ENCODE results near the gene BSN. TPM values are rescaled to one million over a fixed set of nuclear protein-coding genes. Genes with fewer than 3 reads are reported as not detected.

BSN gene
- total and polyA plus RNA-seq, 8 donors = 0.56 to 1.6 (median 0.97) TPM

GRCh38 chr3:49665822-49666519 lies 111.7 kb downstream of the BSN start:
- FAIRE-seq (no peak), ATAC-seq (peak in 3 of 4 donors; percentile 35 to 59 (median 43)), DNase-seq (peak in 1 of 6 donors; percentile 58)
- H3K27me3 ChIP-seq = no peaks in the 10 kb centered on the region
- WGBS, 2 donors = 68 to 80% methylated on average over 6 of the region's 6 CpGs
- H3K9me3 ChIP-seq = no peaks in the 10 kb centered on the region
- no peaks in the 10 kb centered on the region for H3K36me3 ChIP-seq
- intact Hi-C loops (cut with DNase I) = loop anchor here in 1 of 3 donors (5.0 kb wide), 1 partner anchor 124 kb away; no protein-coding TSS in a partner anchor
- no peak overlapping the region for H3K4me3 ChIP-seq
- H3K4me1 ChIP-seq = peaks cover 0 to 11% (median 10%) of the 10 kb centered on the region in 3 donors
- H3K27ac ChIP-seq = no peak overlapping the region
- no peak for TF ChIP-seq CTCF (IDR thresholded peaks at IDR 0.05)

GRCh38 chr3:49666592-49666991 lies 112.3 kb downstream of the BSN start:
- Histone ChIP-seq H3K4me3 (no peak overlapping the region), H3K36me3 (no peaks in the 10 kb centered on the region), H3K9me3 (no peaks in the 10 kb centered on the region), H3K4me1 (peaks cover 0 to 15% (median 10%) of the 10 kb centered on the region in 3 donors), H3K27me3 (no peaks in the 10 kb centered on the region), H3K27ac (no peak overlapping the region)
- intact Hi-C loops (cut with DNase I) = loop anchor here in 1 of 3 donors (5.0 kb wide), 1 partner anchor 124 kb away; no protein-coding TSS in a partner anchor
- DNase-seq (no peak), ATAC-seq (no peak), FAIRE-seq (no peak)
- WGBS, 2 donors = 54 to 55% methylated on average over 8 of the region's 8 CpGs
- TF ChIP-seq CTCF (IDR thresholded peaks at IDR 0.05) = no peak

- DNase-seq (no peak), FAIRE-seq (no peak), ATAC-seq (no peak)
- WGBS, 2 donors = 65 to 77% methylated on average over 25 of the region's 25 CpGs
- no peak overlapping the region for H3K4me3 ChIP-seq
- H3K27ac ChIP-seq = no peak overlapping the region
- no peaks in the 10 kb centered on the region for H3K36me3 ChIP-seq
- peaks cover 0 to 15% (median 10%) of the 10 kb centered on the region in 3 donors for H3K4me1 ChIP-seq
- H3K27me3 ChIP-seq = no peaks in the 10 kb centered on the region
- intact Hi-C loops (cut with DNase I) = loop anchor here in 1 of 3 donors (5.0 kb wide), 1 partner anchor 126 kb away; no protein-coding TSS in a partner anchor
- H3K9me3 ChIP-seq = no peaks in the 10 kb centered on the region
- no peak for TF ChIP-seq CTCF (IDR thresholded peaks at IDR 0.05)
These were observed 113.6 kb downstream of the BSN start for GRCh38 chr3:49667701-49668413.

GRCh38 chr3:49668414-49668797 lies 114.1 kb downstream of the BSN start:
- TF ChIP-seq CTCF (IDR thresholded peaks at IDR 0.05) = no peak
- intact Hi-C loops (cut with DNase I) = loop anchor here in 1 of 3 donors (5.0 kb wide), 1 partner anchor 126 kb away; no protein-coding TSS in a partner anchor
- ATAC-seq = no peak
- no peaks in the 10 kb centered on the region for H3K9me3 ChIP-seq
- H3K4me3 ChIP-seq = no peak overlapping the region
- FAIRE-seq = no peak
- WGBS, 2 donors = 17 to 18% methylated on average over 5 of the region's 5 CpGs
- no peaks in the 10 kb centered on the region for H3K27me3 ChIP-seq
- no peaks in the 10 kb centered on the region for H3K36me3 ChIP-seq
- DNase-seq = no peak
- H3K4me1 ChIP-seq = peaks cover 0 to 15% (median 10%) of the 10 kb centered on the region in 3 donors
- no peak overlapping the region for H3K27ac ChIP-seq
